Mucosa of stomach (tissue), 1 donor: Measurements from ENCODE around the gene RABIF.
A peak's percentile ranks its signal among the peaks of the same experiment; 100 is the strongest.
"Not testable (repeated sequence)": the region's sequence is repeated elsewhere in the genome, so short reads cannot be mapped to it uniquely, and the experiment has no call there.

ENCODE experiments used
- H3K27me3 ChIP-seq: one replicate; pipeline ENCODE4 v1.7.0; 2013; ENCODE audit warnings: mild to moderate bottlenecking, low read length; ENCODE audit not compliant: control insufficient read depth, insufficient read depth
- H3K36me3 ChIP-seq: one replicate; pipeline ENCODE4 v1.7.0; 2013; ENCODE audit warnings: low read length; ENCODE audit not compliant: control insufficient read depth, insufficient read depth
- H3K4me1 ChIP-seq: one replicate; pipeline ENCODE4 v1.7.0; 2013; ENCODE audit warnings: mild to moderate bottlenecking, low read length; ENCODE audit not compliant: control insufficient read depth, insufficient read depth
- H3K4me3 ChIP-seq: one replicate; pipeline ENCODE4 v1.7.0; 2013; ENCODE audit warnings: low read length
- H3K9ac ChIP-seq: one replicate; pipeline ENCODE4 v1.7.0; 2013; ENCODE audit warnings: mild to moderate bottlenecking, low read length, moderate library complexity
- H3K9me3 ChIP-seq: one replicate; pipeline ENCODE4 v1.7.0; 2013; ENCODE audit warnings: mild to moderate bottlenecking, low read length, moderate library complexity; ENCODE audit not compliant: control insufficient read depth
- donor health status: Pancreatic carcinoma.

RABIF gene

GRCh38 chr1:202888531-202889360 lies at the start of gene RABIF:
TSS of gene RABIF (minus strand) at chr1:202889149. CDS start at chr1:202889098, 51 bp downstream.
- peaks cover 4% of the 10 kb centered on the region for H3K36me3 ChIP-seq
- peak within 1 kb of the TSS; percentile 79 for H3K4me3 ChIP-seq
- H3K9me3 ChIP-seq: no peaks in the 10 kb centered on the region
- peaks cover 8% of the 10 kb centered on the region for H3K4me1 ChIP-seq
- H3K27me3 ChIP-seq: no peaks in the 10 kb centered on the region
- H3K9ac ChIP-seq: peak within 1 kb of the TSS; percentile 85

GRCh38 chr1:202938287-202938925 lies 49.5 kb upstream of the RABIF start:
- peaks cover 17% of the 10 kb centered on the region for H3K36me3 ChIP-seq
- H3K27me3 ChIP-seq: no peaks in the 10 kb centered on the region
- no peaks in the 10 kb centered on the region for H3K4me1 ChIP-seq
- H3K9ac ChIP-seq: no peak overlapping the region
- no peak overlapping the region for H3K4me3 ChIP-seq
- H3K9me3 ChIP-seq: no peaks in the 10 kb centered on the region

GRCh38 chr1:202936409-202936808 lies 47.5 kb upstream of the RABIF start:
- not testable (repeated sequence) for H3K4me1 ChIP-seq, H3K27me3 ChIP-seq, H3K9me3 ChIP-seq, H3K9ac ChIP-seq, H3K4me3 ChIP-seq, H3K36me3 ChIP-seq

GRCh38 chr1:202935844-202936243 lies 46.9 kb upstream of the RABIF start:
- Histone ChIP-seq H3K4me3 (no peak overlapping the region), H3K27me3 (no peaks in the 10 kb centered on the region), H3K9ac (no peak overlapping the region), H3K9me3 (no peaks in the 10 kb centered on the region), H3K4me1 (no peaks in the 10 kb centered on the region), H3K36me3 (no peaks in the 10 kb centered on the region)

- no peaks in the 10 kb centered on the region for H3K9me3 ChIP-seq
- no peaks in the 10 kb centered on the region for H3K4me1 ChIP-seq
- no peak overlapping the region for H3K4me3 ChIP-seq
- H3K36me3 ChIP-seq: no peaks in the 10 kb centered on the region
- H3K27me3 ChIP-seq: no peaks in the 10 kb centered on the region
- H3K9ac ChIP-seq: no peak overlapping the region
Observed at GRCh38 chr1:202934755-202935154, 45.8 kb upstream of the RABIF start.

- no peak overlapping the region for H3K9ac ChIP-seq
- no peaks in the 10 kb centered on the region for H3K9me3 ChIP-seq
- no peaks in the 10 kb centered on the region for H3K4me1 ChIP-seq
- no peak overlapping the region for H3K4me3 ChIP-seq
- no peaks in the 10 kb centered on the region for H3K36me3 ChIP-seq
- H3K27me3 ChIP-seq: no peaks in the 10 kb centered on the region
Observed at GRCh38 chr1:202932476-202932875, 43.5 kb upstream of the RABIF start.

- H3K9me3 ChIP-seq: no peaks in the 10 kb centered on the region
- H3K27me3 ChIP-seq: no peaks in the 10 kb centered on the region
- peak within 1 kb of the TSS; percentile 98 for H3K4me3 ChIP-seq
- H3K9ac ChIP-seq: peak within 1 kb of the TSS; percentile 97
- no peaks in the 10 kb centered on the region for H3K36me3 ChIP-seq
- peaks cover 10% of the 10 kb centered on the region for H3K4me1 ChIP-seq
Observed at GRCh38 chr1:202926581-202927491, 37.9 kb upstream of the RABIF start, which contains the start of gene KLHL12. TSS of gene KLHL12 (minus strand) at chr1:202927234. CDS start at chr1:202925162, 2,072 bp downstream.

GRCh38 chr1:202923533-202923932 lies 34.6 kb upstream of the RABIF start:
- Histone ChIP-seq H3K4me1 (peaks cover 10% of the 10 kb centered on the region), H3K27me3 (no peaks in the 10 kb centered on the region), H3K36me3 (no peaks in the 10 kb centered on the region), H3K9ac (no peak overlapping the region), H3K4me3 (no peak overlapping the region), H3K9me3 (no peaks in the 10 kb centered on the region)

GRCh38 chr1:202919615-202920014 lies 30.7 kb upstream of the RABIF start:
- no peak overlapping the region for H3K4me3 ChIP-seq
- no peaks in the 10 kb centered on the region for H3K9me3 ChIP-seq
- H3K27me3 ChIP-seq: no peaks in the 10 kb centered on the region
- H3K36me3 ChIP-seq: no peaks in the 10 kb centered on the region
- H3K9ac ChIP-seq: no peak overlapping the region
- no peaks in the 10 kb centered on the region for H3K4me1 ChIP-seq

GRCh38 chr1:202915146-202915545 lies 26.2 kb upstream of the RABIF start:
- no peak overlapping the region for H3K9ac ChIP-seq
- no peak overlapping the region for H3K4me3 ChIP-seq
- no peaks in the 10 kb centered on the region for H3K27me3 ChIP-seq
- peaks cover 9% of the 10 kb centered on the region for H3K36me3 ChIP-seq
- H3K9me3 ChIP-seq: no peaks in the 10 kb centered on the region
- H3K4me1 ChIP-seq: no peaks in the 10 kb centered on the region

- not testable (repeated sequence) for H3K9me3 ChIP-seq, H3K4me3 ChIP-seq, H3K27me3 ChIP-seq, H3K4me1 ChIP-seq, H3K36me3 ChIP-seq, H3K9ac ChIP-seq
Observed at GRCh38 chr1:202912476-202912875, 23.5 kb upstream of the RABIF start.

GRCh38 chr1:202909494-202909893 lies 20.5 kb upstream of the RABIF start:
- H3K4me3 ChIP-seq: no peak overlapping the region
- no peaks in the 10 kb centered on the region for H3K4me1 ChIP-seq
- peaks cover 9% of the 10 kb centered on the region for H3K36me3 ChIP-seq
- no peaks in the 10 kb centered on the region for H3K9me3 ChIP-seq
- no peaks in the 10 kb centered on the region for H3K27me3 ChIP-seq
- H3K9ac ChIP-seq: no peak overlapping the region
